Measurements from ENCODE around the gene DPEP3.

Gene DPEP3

GRCh38 chr16:68022278-68022727 is 42.0 kb upstream of the DPEP3 start:
- TF ChIP-seq YY1 (IDR thresholded peaks at IDR 0.05; ENCODE audit: low read depth) (peak; percentile 37; the same call in 1 of the 2 replicates), EP300 (IDR thresholded peaks at IDR 0.05; ENCODE audit: borderline replicate concordance) (no peak)

- TF ChIP-seq YY1 (IDR thresholded peaks at IDR 0.05; ENCODE audit: low read depth) = no peak
- no peak for TF ChIP-seq CEBPB (IDR thresholded peaks at IDR 0.05)
- TF ChIP-seq ZBTB7A (IDR thresholded peaks at IDR 0.05; ENCODE audit: low read depth) = no peak
- no peak for TF ChIP-seq FOXM1 (IDR thresholded peaks at IDR 0.05; ENCODE audit: borderline replicate concordance, low read depth)
- no peak for TF ChIP-seq TEAD4 (IDR thresholded peaks at IDR 0.05)
- TF ChIP-seq NFIC (IDR thresholded peaks at IDR 0.05) = no peak
- TF ChIP-seq TAF1 (IDR thresholded peaks at IDR 0.05; ENCODE audit: low read depth) = no peak
- no peak for TF ChIP-seq RAD21 (IDR thresholded peaks at IDR 0.05; ENCODE audit: low read depth)
- TF ChIP-seq USF1 (IDR thresholded peaks at IDR 0.05) = no peak
- TF ChIP-seq CREB1 (IDR thresholded peaks at IDR 0.05; ENCODE audit: low read depth) = no peak
- no peak for TF ChIP-seq EP300 (IDR thresholded peaks at IDR 0.05; ENCODE audit: borderline replicate concordance)
- no peak for TF ChIP-seq TCF12 (IDR thresholded peaks at IDR 0.05; ENCODE audit: low read depth)
- TF ChIP-seq REST (IDR thresholded peaks at IDR 0.05; ENCODE audit: low read depth) = no peak
- no peak for TF ChIP-seq MAX (IDR thresholded peaks at IDR 0.05)
- no peak for TF ChIP-seq EGR1 (IDR thresholded peaks at IDR 0.05)
These were observed 41.2 kb upstream of the DPEP3 start for GRCh38 chr16:68021490-68021889.

GRCh38 chr16:68019167-68019680 is 38.9 kb upstream of the DPEP3 start:
- no peak for TF ChIP-seq EGR1 (IDR thresholded peaks at IDR 0.05)
- TF ChIP-seq MAX (IDR thresholded peaks at IDR 0.05) = no peak
- TF ChIP-seq REST (IDR thresholded peaks at IDR 0.05; ENCODE audit: low read depth) = no peak
- TF ChIP-seq CREB1 (IDR thresholded peaks at IDR 0.05; ENCODE audit: low read depth) = no peak
- TF ChIP-seq TAF1 (IDR thresholded peaks at IDR 0.05; ENCODE audit: low read depth) = no peak

GRCh38 chr16:68015681-68016080 is 35.4 kb upstream of the DPEP3 start, which contains the start of gene DPEP2NB:
Gene DPEP2NB (minus strand): TSS chr16:68015911. CDS start chr16:68015770, 141 bp downstream.
- TF ChIP-seq TAF1 (IDR thresholded peaks at IDR 0.05; ENCODE audit: low read depth) (no peak), ZBTB7A (IDR thresholded peaks at IDR 0.05; ENCODE audit: low read depth) (no peak), EGR1 (IDR thresholded peaks at IDR 0.05) (no peak), FOXM1 (IDR thresholded peaks at IDR 0.05; ENCODE audit: borderline replicate concordance, low read depth) (no peak)

- 0 out of 2 replicates have a peak, but pooled peaks have one; percentile 42 for TF ChIP-seq NFIC (IDR thresholded peaks at IDR 0.05)
- no peak; the same call in 1 of the 2 replicates for TF ChIP-seq RAD21 (IDR thresholded peaks at IDR 0.05; ENCODE audit: low read depth)
- 0 out of 2 replicates have a peak, but pooled peaks have one; percentile 36 for TF ChIP-seq TCF12 (IDR thresholded peaks at IDR 0.05; ENCODE audit: low read depth)
- TF ChIP-seq MAX (IDR thresholded peaks at IDR 0.05) = no peak
- peak; percentile 20; the same call in 1 of the 2 replicates for TF ChIP-seq EP300 (IDR thresholded peaks at IDR 0.05; ENCODE audit: borderline replicate concordance)
- peak; percentile 92 for TF ChIP-seq CEBPB (IDR thresholded peaks at IDR 0.05)
These were observed 33.1 kb upstream of the DPEP3 start for GRCh38 chr16:68013440-68013839.

GRCh38 chr16:68009157-68009735 is 28.9 kb upstream of the DPEP3 start:
- no peak for TF ChIP-seq YY1 (IDR thresholded peaks at IDR 0.05; ENCODE audit: low read depth)

GRCh38 chr16:68005786-68006286 is 25.5 kb upstream of the DPEP3 start:
- no peak for TF ChIP-seq FOXM1 (IDR thresholded peaks at IDR 0.05; ENCODE audit: borderline replicate concordance, low read depth)
- TF ChIP-seq REST (IDR thresholded peaks at IDR 0.05; ENCODE audit: low read depth) = no peak
- TF ChIP-seq CEBPB (IDR thresholded peaks at IDR 0.05) = no peak
- TF ChIP-seq MAX (IDR thresholded peaks at IDR 0.05) = no peak
- TF ChIP-seq TEAD4 (IDR thresholded peaks at IDR 0.05) = no peak
- no peak for TF ChIP-seq CREB1 (IDR thresholded peaks at IDR 0.05; ENCODE audit: low read depth)
- no peak for TF ChIP-seq EGR1 (IDR thresholded peaks at IDR 0.05)
- TF ChIP-seq EP300 (IDR thresholded peaks at IDR 0.05; ENCODE audit: borderline replicate concordance) = no peak
- TF ChIP-seq ZBTB7A (IDR thresholded peaks at IDR 0.05; ENCODE audit: low read depth) = no peak
- TF ChIP-seq TCF12 (IDR thresholded peaks at IDR 0.05; ENCODE audit: low read depth) = no peak
- TF ChIP-seq NFIC (IDR thresholded peaks at IDR 0.05) = no peak
- no peak for TF ChIP-seq RAD21 (IDR thresholded peaks at IDR 0.05; ENCODE audit: low read depth)
- TF ChIP-seq YY1 (IDR thresholded peaks at IDR 0.05; ENCODE audit: low read depth) = no peak
- no peak for TF ChIP-seq TAF1 (IDR thresholded peaks at IDR 0.05; ENCODE audit: low read depth)
- TF ChIP-seq USF1 (IDR thresholded peaks at IDR 0.05) = no peak

All from Ishikawa (cell line).